Measurements from ENCODE around the gene RASGRF2.

Gene RASGRF2

GRCh38 chr5:80956272-80956671 lies 3.9 kb upstream of the RASGRF2 start:
- DNase-seq, result no peak

GRCh38 chr5:80957031-80957761 lies 3.0 kb upstream of the RASGRF2 start:
- DNase-seq, result peak; percentile 4

GRCh38 chr5:80958616-80959015 lies 1.5 kb upstream of the RASGRF2 start:
- DNase-seq, result peak; percentile 8

GRCh38 chr5:80959138-80959537 lies 1.0 kb upstream of the RASGRF2 start:
- DNase-seq, result no peak

- DNase-seq, result no peak
Measured at GRCh38 chr5:80960531-80961375, 590 bp downstream of the RASGRF2 start.

- DNase-seq, result no peak
Measured at GRCh38 chr5:80961376-80962281, 1.5 kb downstream of the RASGRF2 start.

GRCh38 chr5:80962630-80963520 lies 2.7 kb downstream of the RASGRF2 start:
- DNase-seq, result no peak

GRCh38 chr5:80963521-80963895 lies 3.3 kb downstream of the RASGRF2 start:
- DNase-seq, result no peak

GRCh38 chr5:80963966-80964481 lies 3.9 kb downstream of the RASGRF2 start:
- DNase-seq, result no peak

- DNase-seq, result no peak
Measured at GRCh38 chr5:80964491-80964890, 4.3 kb downstream of the RASGRF2 start.

- no peak for DNase-seq
Measured at GRCh38 chr5:80964919-80965318, 4.8 kb downstream of the RASGRF2 start.

GRCh38 chr5:80967500-80968181 lies 7.5 kb downstream of the RASGRF2 start:
- no peak for DNase-seq

- no peak for DNase-seq
Measured at GRCh38 chr5:80973027-80973426, 12.9 kb downstream of the RASGRF2 start.

- DNase-seq, result no peak
Measured at GRCh38 chr5:80975065-80975464, 14.9 kb downstream of the RASGRF2 start.

- DNase-seq, result no peak
Measured at GRCh38 chr5:80976985-80977384, 16.8 kb downstream of the RASGRF2 start.

- no peak for DNase-seq
Measured at GRCh38 chr5:80977764-80978163, 17.6 kb downstream of the RASGRF2 start.

- DNase-seq, result no peak
Measured at GRCh38 chr5:80978772-80979317, 18.7 kb downstream of the RASGRF2 start.

GRCh38 chr5:80982093-80982492 lies 21.9 kb downstream of the RASGRF2 start:
- DNase-seq, result no peak

GRCh38 chr5:80985600-80986228 lies 25.6 kb downstream of the RASGRF2 start:
- DNase-seq, result no peak

- DNase-seq, result no peak
Measured at GRCh38 chr5:80986382-80986781, 26.2 kb downstream of the RASGRF2 start.

All from NCI-H2081 treated with DMSO at 0.1 percent for 48 hours (cell line).